HG02943 (cell line): ENCODE measurements around the gene PREB.

Experiments
- ATAC-seq: cut with Tn5 transposase; IDR thresholded peaks from one replicate; pipeline ENCODE4 v1.9.1; 2021; ENCODE audit warnings: mild to moderate bottlenecking, low read depth, moderate library complexity; ENCODE audit not compliant: unreplicated experiment

Gene PREB

GRCh38 chr2:27152796-27153464, 18.5 kb upstream of the PREB start:
- ATAC-seq: no peak

- no peak for ATAC-seq
Observed at GRCh38 chr2:27152102-27152795, 17.8 kb upstream of the PREB start.

- no peak for ATAC-seq
Observed at GRCh38 chr2:27150639-27151230, 16.3 kb upstream of the PREB start.

- no peak for ATAC-seq
Observed at GRCh38 chr2:27149570-27150405, 15.4 kb upstream of the PREB start.

GRCh38 chr2:27148801-27149439, 14.5 kb upstream of the PREB start, which contains the start of gene TCF23:
Gene TCF23 (plus strand): TSS chr2:27149004. CDS start chr2:27149134, 130 bp downstream.
- no peak for ATAC-seq

- no peak for ATAC-seq
Observed at GRCh38 chr2:27147935-27148334, 13.5 kb upstream of the PREB start.

GRCh38 chr2:27145682-27146081, 11.2 kb upstream of the PREB start:
- no peak for ATAC-seq

- ATAC-seq: no peak
Observed at GRCh38 chr2:27143285-27143684, 8.8 kb upstream of the PREB start.

GRCh38 chr2:27139310-27139709, 4.9 kb upstream of the PREB start, which contains the start of gene PRR30:
Gene PRR30 (minus strand): TSS chr2:27139410. CDS start chr2:27138329, 1,081 bp downstream.
- no peak for ATAC-seq

GRCh38 chr2:27138111-27138510, 3.7 kb upstream of the PREB start:
- ATAC-seq: no peak

- no peak for ATAC-seq
Observed at GRCh38 chr2:27137322-27137935, 3.0 kb upstream of the PREB start.

- ATAC-seq: no peak
Observed at GRCh38 chr2:27136751-27137150, 2.3 kb upstream of the PREB start.

GRCh38 chr2:27135478-27135955, 1.1 kb upstream of the PREB start:
- ATAC-seq: no peak

- ATAC-seq: no peak
Observed at GRCh38 chr2:27134781-27135477, 493 bp upstream of the PREB start.

GRCh38 chr2:27133195-27133875, 1.1 kb downstream of the PREB start:
- ATAC-seq: no peak

- no peak for ATAC-seq
Observed at GRCh38 chr2:27131429-27131828, 3.0 kb downstream of the PREB start.

- no peak for ATAC-seq
Observed at GRCh38 chr2:27130396-27130795, 4.0 kb downstream of the PREB start.
